Panc1 (cell line): ENCODE measurements around the gene TMOD2. TPM values are rescaled to one million over a fixed set of nuclear protein-coding genes. Genes with fewer than 3 reads are reported as not detected.

Source experiments
- ATAC-seq: fragments of 200-7000 bp; cut with Tn5 transposase; 2 replicates; pipeline ENCODE4 v1.9.1; 2020; ENCODE audit warnings: mild to moderate bottlenecking, moderate library complexity
- BruUV-seq: library from RNA; stranded (reverse); fragments of 400-500 nt; replicated peaks from 2 replicates; lab custom pipeline; 2021; lab: Mats Ljungman, UMichigan
- CTCF ChIA-PET: fragments of 300-600 bp; sonication (Branson Sonifier 250); formaldehyde crosslinking; loops from one replicate; lab custom pipeline; 2022; ENCODE audit warnings: antibody characterized with exemption; lab: Charles Lee
- POLR2A ChIA-PET: fragments of 300-600 bp; sonication (Branson Sonifier 250); formaldehyde crosslinking; loops from one replicate; lab custom pipeline; 2022; ENCODE audit warnings: antibody characterized with exemption; lab: Charles Lee
- DNase-seq: peaks from one replicate; pipeline ENCODE4 v3.0.0-alpha.2; 2010; ENCODE audit warnings: low read depth, low spot score
- H3K27ac ChIP-seq: 2 replicates; pipeline ENCODE4 v1.5.1; 2011; ENCODE audit warnings: mild to moderate bottlenecking, low read length, inconsistent platforms
- H3K27me3 ChIP-seq: fragments of 200-500 bp; sonication (Bioruptor generic); 2 replicates; pipeline ENCODE4 v1.6.0; 2014; ENCODE audit warnings: low read length, inconsistent platforms; ENCODE audit not compliant: control insufficient read depth, insufficient read depth
- H3K36me3 ChIP-seq: fragments of 200-500 bp; sonication (Bioruptor generic); 2 replicates; pipeline ENCODE4 v1.5.1; 2014; ENCODE audit warnings: inconsistent platforms, mild to moderate bottlenecking, low read length, moderate library complexity; ENCODE audit not compliant: control insufficient read depth, insufficient read depth
- H3K4me1 ChIP-seq: 2 replicates; pipeline ENCODE4 v1.5.1; 2011; ENCODE audit warnings: inconsistent platforms, mild to moderate bottlenecking, low read length, moderate library complexity; ENCODE audit not compliant: control insufficient read depth, insufficient read depth
- H3K4me3 ChIP-seq, 2 experiments: 2 replicates each; pipeline ENCODE4 v1.5.1; 2011 to 2012; ENCODE audit warnings: low read depth in 2 of 2, low read length in 2 of 2, mild to moderate bottlenecking in 2 of 2, inconsistent platforms in 1 of 2, moderate library complexity in 1 of 2
- H3K9me3 ChIP-seq: fragments of 200-500 bp; sonication (Bioruptor generic); 2 replicates; pipeline ENCODE4 v1.5.1; 2014; ENCODE audit warnings: low read depth, mild to moderate bottlenecking, inconsistent platforms, low read length, moderate library complexity; ENCODE audit not compliant: control insufficient read depth, insufficient read depth
- CTCF ChIP-seq: fragments of 450-650 bp; IDR thresholded peaks from 2 replicates; pipeline ENCODE4 v1.5.1; 2017; ENCODE audit warnings: mild to moderate bottlenecking
- POLR2AphosphoS5 ChIP-seq: IDR thresholded peaks from 2 replicates; pipeline ENCODE4 v1.6.1; 2012; ENCODE audit warnings: mild to moderate bottlenecking, low read depth, low read length, moderate library complexity
- REST ChIP-seq, 2 experiments: IDR thresholded peaks; 2 replicates each; pipeline ENCODE4 v1.6.1; 2011 to 2012; ENCODE audit warnings: low read depth in 2 of 2, control low read depth in 1 of 2, low read length in 1 of 2, mild to moderate bottlenecking in 1 of 2, moderate library complexity in 1 of 2; ENCODE audit not compliant: insufficient read depth in 1 of 2
- SIN3A ChIP-seq: IDR thresholded peaks from 2 replicates; pipeline ENCODE4 v1.6.1; 2012; ENCODE audit warnings: low read depth, mild to moderate bottlenecking, low read length, moderate library complexity, borderline replicate concordance; ENCODE audit not compliant: insufficient read depth
- TCF7L2 ChIP-seq: IDR thresholded peaks from 2 replicates; pipeline ENCODE4 v1.6.1; 2011; ENCODE audit warnings: mild to moderate bottlenecking, low read depth, low read length, inconsistent platforms
- in situ Hi-C: cut with HindIII; loops from 2 replicates; pipeline ENCODE4 v1.10.0; 2016; ENCODE audit warnings: low sequenced_read_pairs, low pct_unique_long_range_greater_than_20kb
- intact Hi-C: fragments of 100-400 bp; cut with micrococcal nuclease; formaldehyde crosslinking; loops from one replicate; pipeline ENCODE4 v1.10.0; 2022; ENCODE audit not compliant: unreplicated experiment
- total RNA-seq: library from RNA; stranded (reverse); gene quantifications from one replicate; pipeline ENCODE4 v1.2.1, GENCODE V29; 2021; ENCODE audit not compliant: unreplicated experiment

The TMOD2 gene
- total RNA-seq, 1 experiment from 2014 or later = 1.7 TPM

GRCh38 chr15:51799282-51800252, 48.2 kb downstream of the TMOD2 start:
- POLR2A ChIA-PET = interaction anchor here (0.6 kb wide), 1 partner anchor 12 kb away, joined by 3 read pairs; no protein-coding TSS in a partner anchor
- Histone ChIP-seq H3K9me3 (no peaks in the 10 kb centered on the region), H3K4me1 (0 out of 2 replicates have a peak, but pooled peaks cover 4% of the 10 kb centered on the region), H3K4me3 (no peak overlapping the region), H3K27me3 (no peaks in the 10 kb centered on the region; the same call in 1 of the 2 replicates), H3K27ac (no peak overlapping the region), H3K36me3 (no peaks in the 10 kb centered on the region)
- intact Hi-C loops (no loop called here), in situ Hi-C loops (no loop called here)
- BruUV-seq = no TSS peak
- no peak for ATAC-seq
- no peak for DNase-seq
- CTCF ChIA-PET = no interaction called here
- TF ChIP-seq CTCF (no peak), TCF7L2 (no peak), SIN3A (no peak), POLR2AphosphoS5 (no peak), REST (IDR thresholded peaks at IDR 0.05; ENCODE audit: insufficient read depth in 1 of 2, low read depth in 2 of 2, low read length in 1 of 2) (no peak)

GRCh38 chr15:51801391-51801835, 50.0 kb downstream of the TMOD2 start:
- in situ Hi-C loops = no loop called here
- CTCF ChIA-PET = interaction anchor here (0.6 to 0.8 kb wide), 2 partner anchors 92 to 513 kb away, joined by 3 to 7 read pairs; no protein-coding TSS in a partner anchor
- no TSS peak for BruUV-seq

More at GRCh38 chr15:51801391-51801835, 50.0 kb downstream of the TMOD2 start:
- intact Hi-C loops = no loop called here
- H3K36me3 ChIP-seq = no peaks in the 10 kb centered on the region
- TF ChIP-seq REST (IDR thresholded peaks at IDR 0.05; ENCODE audit: insufficient read depth in 1 of 2, low read depth in 2 of 2, low read length in 1 of 2) = no peak
- TF ChIP-seq CTCF = peak; percentile 84
- POLR2A ChIA-PET = interaction anchor here (0.7 kb wide), 1 partner anchor 297 kb away, joined by 14 read pairs; no protein-coding TSS in a partner anchor
- H3K9me3 ChIP-seq = no peaks in the 10 kb centered on the region
- DNase-seq (no peak), ATAC-seq (peak; percentile 91)
- no peaks in the 10 kb centered on the region; the same call in 1 of the 2 replicates for H3K27me3 ChIP-seq
- H3K27ac ChIP-seq = no peak overlapping the region
- H3K4me1 ChIP-seq = 0 out of 2 replicates have a peak, but pooled peaks cover 4% of the 10 kb centered on the region
- H3K4me3 ChIP-seq = no peak overlapping the region
